ENCODE results near the gene NUF2. TPM values are rescaled to one million over a fixed set of nuclear protein-coding genes. Genes with fewer than 3 reads are reported as not detected.
A peak's percentile ranks its signal among the peaks of the same experiment; 100 is the strongest.
"Not testable (repeated sequence)": the region's sequence is repeated elsewhere in the genome, so short reads cannot be mapped to it uniquely, and the experiment has no call there.

The NUF2 gene
- 1 to 10 TPM in 1 of 4 donors, under 1 TPM in 1, not detected in 2; 0.95 to 2.3 TPM for total RNA-seq

DNA sequence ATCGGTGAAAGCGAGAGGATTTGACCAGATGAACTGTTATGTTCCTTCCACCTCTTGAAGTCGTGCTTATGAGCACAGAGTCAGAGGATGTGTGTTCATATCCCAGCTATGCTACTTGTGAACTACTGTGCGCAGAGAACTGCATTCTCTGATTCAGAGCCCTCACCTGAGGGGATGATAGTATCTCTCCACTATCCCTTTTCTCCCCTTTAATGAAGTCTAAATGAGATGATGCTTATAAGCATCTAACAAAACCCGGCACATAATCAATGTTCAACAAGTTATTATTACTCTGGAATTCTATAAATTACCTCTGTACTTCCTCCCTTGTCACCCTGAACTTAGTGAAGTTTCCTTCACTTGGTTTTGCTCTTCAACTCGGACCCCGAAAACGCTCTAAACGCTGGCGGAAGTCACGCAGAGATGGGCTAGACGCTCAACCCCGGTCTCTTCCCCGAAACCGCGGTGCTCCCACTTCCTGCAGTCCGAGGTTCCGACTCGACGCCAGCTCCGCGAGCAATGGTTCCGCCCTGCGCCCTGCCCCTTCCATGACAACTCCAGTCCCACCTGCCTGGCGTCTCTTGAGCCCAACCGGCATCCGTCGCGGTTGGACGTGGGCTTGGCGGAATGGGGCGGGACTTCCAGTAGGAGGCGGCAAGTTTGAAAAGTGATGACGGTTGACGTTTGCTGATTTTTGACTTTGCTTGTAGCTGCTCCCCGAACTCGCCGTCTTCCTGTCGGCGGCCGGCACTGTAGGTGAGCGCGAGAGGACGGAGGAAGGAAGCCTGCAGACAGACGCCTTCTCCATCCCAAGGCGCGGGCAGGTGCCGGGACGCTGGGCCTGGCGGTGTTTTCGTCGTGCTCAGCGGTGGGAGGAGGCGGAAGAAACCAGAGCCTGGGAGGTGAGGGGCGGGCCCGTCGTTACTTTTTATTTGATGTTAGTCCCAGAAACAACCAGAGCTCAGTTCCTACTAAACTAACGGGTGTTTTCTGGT is at the start of gene NUF2:
TSS of gene NUF2 (plus strand) at position 644 of the 995 bp plus-strand sequence. CDS start 4,098 bp downstream, outside the sequence.
- peak; percentile 92 for DNase-seq (ENCODE audit: low spot score)
- TF ChIP-seq, protein P1, sequence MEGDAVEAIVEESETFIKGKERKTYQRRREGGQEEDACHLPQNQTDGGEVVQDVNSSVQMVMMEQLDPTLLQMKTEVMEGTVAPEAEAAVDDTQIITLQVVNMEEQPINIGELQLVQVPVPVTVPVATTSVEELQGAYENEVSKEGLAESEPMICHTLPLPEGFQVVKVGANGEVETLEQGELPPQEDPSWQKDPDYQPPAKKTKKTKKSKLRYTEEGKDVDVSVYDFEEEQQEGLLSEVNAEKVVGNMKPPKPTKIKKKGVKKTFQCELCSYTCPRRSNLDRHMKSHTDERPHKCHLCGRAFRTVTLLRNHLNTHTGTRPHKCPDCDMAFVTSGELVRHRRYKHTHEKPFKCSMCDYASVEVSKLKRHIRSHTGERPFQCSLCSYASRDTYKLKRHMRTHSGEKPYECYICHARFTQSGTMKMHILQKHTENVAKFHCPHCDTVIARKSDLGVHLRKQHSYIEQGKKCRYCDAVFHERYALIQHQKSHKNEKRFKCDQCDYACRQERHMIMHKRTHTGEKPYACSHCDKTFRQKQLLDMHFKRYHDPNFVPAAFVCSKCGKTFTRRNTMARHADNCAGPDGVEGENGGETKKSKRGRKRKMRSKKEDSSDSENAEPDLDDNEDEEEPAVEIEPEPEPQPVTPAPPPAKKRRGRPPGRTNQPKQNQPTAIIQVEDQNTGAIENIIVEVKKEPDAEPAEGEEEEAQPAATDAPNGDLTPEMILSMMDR (IDR thresholded peaks at IDR 0.05): no peak
- peak; percentile 100 for ATAC-seq (ENCODE audit: low FRiP score)

DNA sequence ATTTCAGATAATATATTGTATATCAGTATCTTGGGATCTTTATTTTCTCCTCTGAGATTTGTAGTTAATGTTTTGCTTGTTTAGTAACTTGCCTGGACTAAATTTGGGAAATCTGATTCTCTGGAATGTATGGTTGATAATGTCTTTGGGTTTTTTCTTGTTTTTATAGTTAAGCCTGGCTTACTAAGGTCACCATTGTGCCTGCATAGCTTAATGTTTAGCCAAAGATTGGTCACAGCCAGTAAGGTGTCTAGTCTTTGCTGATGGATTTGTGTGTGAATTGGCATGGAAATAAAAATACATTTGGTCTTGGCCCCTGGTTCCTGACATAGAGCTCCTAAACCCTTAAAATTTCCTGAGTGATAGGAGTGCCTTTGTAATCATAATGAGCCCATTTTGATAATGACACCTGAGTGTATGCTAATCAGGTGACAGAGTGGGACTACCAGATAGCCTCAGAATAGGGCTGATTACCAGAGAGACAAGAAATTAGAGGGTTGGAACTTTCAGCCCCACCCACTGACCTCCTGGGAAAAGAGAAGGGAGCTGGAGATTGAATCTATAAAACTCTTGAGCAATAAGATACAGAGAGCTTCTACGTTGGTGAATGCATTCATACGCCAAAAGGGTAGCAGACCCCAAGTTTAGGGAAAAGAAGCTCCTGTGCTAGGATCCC is 47.9 kb upstream of the NUF2 start:
- ATAC-seq (ENCODE audit: low FRiP score): no peak
- no peak for DNase-seq (ENCODE audit: low spot score)
- TF ChIP-seq, protein P1 (IDR thresholded peaks at IDR 0.05): no peak

DNA sequence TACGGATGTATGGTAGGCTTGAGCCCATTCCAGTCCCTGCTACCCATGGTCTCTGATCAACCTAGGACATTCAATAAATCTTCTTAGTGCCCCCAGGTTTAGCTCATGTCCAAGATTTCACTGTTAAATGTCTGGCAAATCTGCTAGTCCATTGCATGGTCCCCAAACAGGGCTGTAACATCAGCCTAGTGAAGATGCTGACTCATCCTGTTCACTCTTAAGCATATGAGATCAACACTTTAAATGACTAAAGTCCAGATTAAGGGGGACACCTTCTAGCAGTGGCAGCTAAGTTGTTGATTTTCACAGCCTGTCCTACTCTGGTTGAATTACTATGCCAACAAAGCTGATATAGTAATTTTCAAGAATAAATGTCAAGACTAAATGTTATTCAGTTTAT is 46.5 kb upstream of the NUF2 start:
- TF ChIP-seq, protein P1 (IDR thresholded peaks at IDR 0.05): no peak
- ATAC-seq (ENCODE audit: low FRiP score) (no peak), DNase-seq (ENCODE audit: low spot score) (no peak)

DNA sequence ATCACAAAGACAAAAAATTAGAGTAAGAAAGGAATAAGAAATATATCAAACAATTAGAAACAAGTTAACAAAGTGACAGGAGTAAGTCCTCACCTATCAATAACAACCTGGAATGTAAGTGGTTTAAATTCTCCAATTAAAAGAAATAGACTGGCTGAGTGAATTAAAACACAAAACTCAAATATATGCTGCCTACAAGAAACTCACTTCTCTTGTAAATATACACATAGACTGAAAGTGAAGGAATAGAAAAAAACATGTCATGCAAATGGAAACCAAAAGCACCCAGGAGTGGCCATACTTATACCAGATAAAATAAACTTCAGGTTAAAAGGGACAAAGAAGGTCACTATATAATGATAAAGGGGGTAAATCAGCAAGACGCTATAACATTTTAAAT is 43.2 kb upstream of the NUF2 start:
- ATAC-seq (ENCODE audit: low FRiP score): no peak
- TF ChIP-seq, protein P1 (IDR thresholded peaks at IDR 0.05): no peak
- DNase-seq (ENCODE audit: low spot score): no peak

DNA sequence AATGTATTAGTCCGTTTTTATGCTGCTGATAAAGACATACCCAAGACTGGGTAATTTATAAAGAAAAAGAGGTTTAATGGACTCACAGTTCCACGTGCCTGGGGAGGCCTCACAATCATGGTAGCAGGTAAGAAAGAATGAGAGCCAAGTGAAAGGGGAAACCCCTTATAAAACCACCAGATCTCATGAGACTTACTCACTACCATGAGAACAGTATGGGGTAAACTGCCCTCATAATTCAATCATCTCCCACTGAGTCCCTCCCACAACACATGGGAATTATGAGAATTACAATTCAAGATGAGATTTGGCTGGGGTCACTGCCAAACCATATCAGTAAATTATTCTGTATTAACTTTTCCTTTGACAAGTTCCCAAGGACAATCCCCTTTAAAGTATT is 36.9 kb upstream of the NUF2 start:
- not testable (repeated sequence) for DNase-seq (ENCODE audit: low spot score); ATAC-seq (ENCODE audit: low FRiP score)

DNA sequence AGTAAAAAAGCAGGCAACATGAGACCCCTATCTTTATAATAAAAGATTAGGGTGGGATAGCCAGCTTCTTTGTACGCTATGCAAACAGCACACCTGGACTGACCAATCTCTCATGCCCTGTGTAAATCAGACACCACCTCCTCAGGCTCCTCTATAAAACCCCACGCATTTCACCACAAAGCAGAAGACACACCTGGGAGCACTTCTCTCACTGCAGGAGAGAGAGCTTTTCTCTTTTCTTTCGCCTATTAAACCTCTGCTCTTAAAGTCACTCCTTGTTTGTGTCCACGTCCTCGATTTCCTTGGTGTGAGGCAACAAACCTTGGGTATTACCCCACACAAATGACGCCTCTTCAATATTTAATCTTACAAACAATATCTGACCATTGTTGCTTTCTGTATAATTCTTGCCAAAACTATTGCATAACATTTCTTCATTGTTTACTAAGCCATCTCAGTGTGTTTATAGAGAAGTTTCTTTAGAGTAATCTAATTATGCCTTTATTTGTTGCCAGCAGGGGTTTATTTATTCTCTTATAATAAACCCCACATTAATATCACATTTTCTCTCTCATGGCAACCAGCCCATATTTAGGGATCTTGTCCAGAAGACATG is 31.6 kb upstream of the NUF2 start:
- ATAC-seq (ENCODE audit: low FRiP score) (no peak), DNase-seq (ENCODE audit: low spot score) (no peak)
- TF ChIP-seq, protein P1 (IDR thresholded peaks at IDR 0.05): no peak

DNA sequence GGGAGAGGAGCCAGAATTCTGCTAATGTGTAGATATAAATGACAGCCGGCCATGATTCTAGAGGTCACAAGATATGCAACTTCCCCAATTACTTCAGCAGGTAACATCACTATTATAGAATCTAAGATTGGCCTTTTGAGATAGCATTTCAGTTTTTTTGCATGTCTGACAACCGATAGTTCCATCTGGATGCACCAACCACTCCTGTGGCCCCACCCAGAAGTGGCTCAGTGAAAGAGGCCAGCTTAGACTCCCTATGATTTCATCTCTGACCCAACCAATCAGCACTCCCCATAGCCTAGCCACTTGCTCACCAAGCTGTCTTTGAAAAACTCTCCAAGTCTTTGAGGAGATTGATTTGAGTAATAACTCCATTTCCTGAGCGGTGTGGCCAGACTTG is 30.3 kb upstream of the NUF2 start:
- DNase-seq (ENCODE audit: low spot score) (no peak), ATAC-seq (ENCODE audit: low FRiP score) (no peak)
- TF ChIP-seq, protein P1 (IDR thresholded peaks at IDR 0.05): no peak

DNA sequence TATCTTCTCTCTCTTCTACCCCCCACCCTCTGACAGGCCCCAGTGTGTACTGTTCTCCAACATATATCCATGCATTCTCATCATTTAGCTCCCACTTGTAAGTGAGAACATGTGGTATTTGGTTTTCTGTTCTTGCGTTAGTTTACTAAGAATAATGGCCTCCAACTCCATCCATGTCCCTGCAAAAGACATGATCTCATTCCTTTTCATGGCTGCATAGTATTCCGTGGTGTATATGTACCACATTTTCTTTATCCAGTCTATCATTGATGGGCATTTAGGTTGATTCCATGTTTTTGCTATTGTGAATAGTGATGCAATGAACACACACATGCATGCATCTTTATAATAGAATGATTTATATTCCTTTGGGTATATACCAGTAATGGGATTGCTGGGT is 29.6 kb upstream of the NUF2 start:
- DNase-seq (ENCODE audit: low spot score); ATAC-seq (ENCODE audit: low FRiP score): not testable (repeated sequence)

DNA sequence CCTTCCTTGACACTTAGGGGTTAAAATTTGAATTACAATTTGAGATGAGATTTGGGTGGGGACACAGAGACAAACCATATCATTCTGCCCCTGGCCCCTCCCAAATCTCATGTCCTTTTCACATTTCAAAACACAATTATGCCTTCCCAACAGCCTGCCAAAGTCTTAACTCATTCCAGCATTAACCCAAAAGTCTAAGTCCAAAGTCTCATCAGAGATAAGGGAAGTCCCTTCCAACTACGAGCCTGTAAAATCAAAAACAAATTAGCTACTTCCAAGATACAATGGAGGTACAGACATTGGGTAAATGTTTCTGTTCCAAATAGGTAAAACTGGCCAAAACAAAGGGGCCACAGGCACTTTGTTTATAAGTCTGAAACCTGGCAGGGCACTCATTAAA is 28.3 kb upstream of the NUF2 start:
- DNase-seq (ENCODE audit: low spot score); ATAC-seq (ENCODE audit: low FRiP score): not testable (repeated sequence)
